Measurements from ENCODE around the gene CTRB1.

DNA sequence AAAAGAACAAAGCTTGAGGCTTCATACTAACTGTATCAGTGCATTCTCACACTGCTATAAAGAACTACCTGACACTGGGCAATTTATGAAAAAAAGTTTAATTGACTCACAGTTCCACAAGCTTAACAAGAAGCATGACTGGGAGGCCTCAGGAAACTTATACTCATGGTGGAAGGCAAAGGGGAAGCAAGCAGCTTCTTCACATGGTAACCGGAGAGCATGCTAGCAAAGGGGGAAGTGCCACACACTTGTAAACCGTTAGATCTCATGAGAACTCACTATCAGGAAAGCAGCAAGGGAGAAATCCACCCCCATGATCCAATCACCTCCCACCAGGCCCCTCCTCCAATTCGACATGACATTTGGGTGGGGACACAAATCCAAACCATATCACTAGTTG, 37.2 kb upstream of the CTRB1 start:
- TF ChIP-seq, protein P1, sequence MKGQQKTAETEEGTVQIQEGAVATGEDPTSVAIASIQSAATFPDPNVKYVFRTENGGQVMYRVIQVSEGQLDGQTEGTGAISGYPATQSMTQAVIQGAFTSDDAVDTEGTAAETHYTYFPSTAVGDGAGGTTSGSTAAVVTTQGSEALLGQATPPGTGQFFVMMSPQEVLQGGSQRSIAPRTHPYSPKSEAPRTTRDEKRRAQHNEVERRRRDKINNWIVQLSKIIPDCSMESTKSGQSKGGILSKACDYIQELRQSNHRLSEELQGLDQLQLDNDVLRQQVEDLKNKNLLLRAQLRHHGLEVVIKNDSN (IDR thresholded peaks at IDR 0.05): no peak
- no peak for TF ChIP-seq RAD21 (IDR thresholded peaks at IDR 0.05; ENCODE audit: low read depth)
- no peak for TF ChIP-seq EP300 (IDR thresholded peaks at IDR 0.05; ENCODE audit: borderline replicate concordance)
- TF ChIP-seq, protein P2, sequence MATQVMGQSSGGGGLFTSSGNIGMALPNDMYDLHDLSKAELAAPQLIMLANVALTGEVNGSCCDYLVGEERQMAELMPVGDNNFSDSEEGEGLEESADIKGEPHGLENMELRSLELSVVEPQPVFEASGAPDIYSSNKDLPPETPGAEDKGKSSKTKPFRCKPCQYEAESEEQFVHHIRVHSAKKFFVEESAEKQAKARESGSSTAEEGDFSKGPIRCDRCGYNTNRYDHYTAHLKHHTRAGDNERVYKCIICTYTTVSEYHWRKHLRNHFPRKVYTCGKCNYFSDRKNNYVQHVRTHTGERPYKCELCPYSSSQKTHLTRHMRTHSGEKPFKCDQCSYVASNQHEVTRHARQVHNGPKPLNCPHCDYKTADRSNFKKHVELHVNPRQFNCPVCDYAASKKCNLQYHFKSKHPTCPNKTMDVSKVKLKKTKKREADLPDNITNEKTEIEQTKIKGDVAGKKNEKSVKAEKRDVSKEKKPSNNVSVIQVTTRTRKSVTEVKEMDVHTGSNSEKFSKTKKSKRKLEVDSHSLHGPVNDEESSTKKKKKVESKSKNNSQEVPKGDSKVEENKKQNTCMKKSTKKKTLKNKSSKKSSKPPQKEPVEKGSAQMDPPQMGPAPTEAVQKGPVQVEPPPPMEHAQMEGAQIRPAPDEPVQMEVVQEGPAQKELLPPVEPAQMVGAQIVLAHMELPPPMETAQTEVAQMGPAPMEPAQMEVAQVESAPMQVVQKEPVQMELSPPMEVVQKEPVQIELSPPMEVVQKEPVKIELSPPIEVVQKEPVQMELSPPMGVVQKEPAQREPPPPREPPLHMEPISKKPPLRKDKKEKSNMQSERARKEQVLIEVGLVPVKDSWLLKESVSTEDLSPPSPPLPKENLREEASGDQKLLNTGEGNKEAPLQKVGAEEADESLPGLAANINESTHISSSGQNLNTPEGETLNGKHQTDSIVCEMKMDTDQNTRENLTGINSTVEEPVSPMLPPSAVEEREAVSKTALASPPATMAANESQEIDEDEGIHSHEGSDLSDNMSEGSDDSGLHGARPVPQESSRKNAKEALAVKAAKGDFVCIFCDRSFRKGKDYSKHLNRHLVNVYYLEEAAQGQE (IDR thresholded peaks at IDR 0.05; ENCODE audit: low read depth): no peak

Data from Ishikawa (cell line).